Sigmoid colon (tissue), 4 donors: ENCODE measurements around the gene TFCP2L1.

Experiments
- CTCF ChIP-seq, 4 experiments: fragments of 450-650 bp in 3 of 4; fragments of 200-600 bp in 1 of 4; IDR thresholded peaks; one replicate each; pipeline ENCODE4 v1.5.1; 2016 to 2019; ENCODE audit warnings: antibody characterized with exemption in 4 of 4, mild to moderate bottlenecking in 3 of 4, moderate library complexity in 2 of 4
- EP300 ChIP-seq, 4 donors: sonication (generic); formaldehyde crosslinking; IDR thresholded peaks; one replicate each; pipeline ENCODE4 v1.6.1; 2017; ENCODE audit warnings: antibody characterized with exemption in 4 of 4
- POLR2AphosphoS5 ChIP-seq, 4 donors: sonication (generic); formaldehyde crosslinking; IDR thresholded peaks; one replicate each; pipeline ENCODE4 v1.6.1; 2017; ENCODE audit warnings: antibody characterized with exemption in 4 of 4

- TF ChIP-seq POLR2AphosphoS5 (IDR thresholded peaks at IDR 0.05): no peak
- TF ChIP-seq CTCF (IDR thresholded peaks at IDR 0.05): no peak
- TF ChIP-seq EP300 (IDR thresholded peaks at IDR 0.05): no peak
Observed at GRCh38 chr2:121172456-121172855, 112.5 kb downstream of the TFCP2L1 start.
